Endometrial microvascular endothelial cells (primary cell): ENCODE data around the gene OTOG. TPM values are rescaled to one million over a fixed set of nuclear protein-coding genes. Genes with fewer than 3 reads are reported as not detected.

Experiments used
- in situ Hi-C: cut with HindIII; loops from 2 replicates; pipeline ENCODE4 v1.10.0; 2017; ENCODE audit warnings: low sequenced_read_pairs, low pct_unique_long_range_greater_than_20kb; ENCODE audit errors: inconsistent ontology term
- total RNA-seq: library from RNA; depleted of rRNA; stranded (reverse); fragments of >200 nt; gene quantifications from one replicate; pipeline ENCODE4 v1.2.3, GENCODE V29; 2015; ENCODE audit errors: inconsistent ontology term

The OTOG gene
- total RNA-seq, 1 donor from 2014 or later = not detected

DNA sequence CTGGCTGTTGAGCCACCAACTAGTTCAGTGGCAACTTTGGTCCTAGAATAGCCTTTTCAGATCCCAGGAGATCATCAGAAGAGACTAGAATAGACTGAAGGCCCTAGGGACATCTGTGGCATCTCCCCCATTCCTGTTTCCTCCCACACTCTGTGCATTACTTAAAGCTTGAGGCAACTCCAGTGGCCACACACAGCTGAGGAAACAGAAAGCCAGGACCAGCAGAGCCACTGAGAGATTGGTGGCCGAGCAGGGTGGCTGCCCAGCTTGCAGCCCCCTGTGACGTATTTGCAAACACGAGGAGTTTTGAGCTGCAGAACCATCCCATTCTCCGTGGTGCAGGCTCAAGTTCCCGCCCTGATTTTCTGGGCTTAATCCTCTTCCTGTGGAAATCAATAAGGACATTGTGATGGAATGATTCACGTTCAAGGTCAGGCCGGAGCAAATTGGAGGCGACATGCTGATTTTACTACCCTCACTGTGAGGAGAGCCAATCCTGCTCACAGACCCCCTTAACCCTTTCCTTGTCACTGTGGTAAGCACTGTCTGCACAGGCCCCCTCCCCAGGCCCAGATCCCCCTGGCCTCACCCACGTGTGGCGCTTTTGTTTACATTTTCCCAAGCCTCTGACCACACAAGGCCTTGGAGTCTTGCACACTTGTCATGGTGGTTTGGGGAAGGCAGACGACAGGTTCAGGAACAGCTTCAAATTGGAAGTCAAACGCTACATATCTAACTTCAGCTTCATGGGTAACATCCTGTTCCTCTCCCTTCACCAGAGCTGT lies 103.3 kb downstream of the OTOG start:
- in situ Hi-C loops = no loop called here

DNA sequence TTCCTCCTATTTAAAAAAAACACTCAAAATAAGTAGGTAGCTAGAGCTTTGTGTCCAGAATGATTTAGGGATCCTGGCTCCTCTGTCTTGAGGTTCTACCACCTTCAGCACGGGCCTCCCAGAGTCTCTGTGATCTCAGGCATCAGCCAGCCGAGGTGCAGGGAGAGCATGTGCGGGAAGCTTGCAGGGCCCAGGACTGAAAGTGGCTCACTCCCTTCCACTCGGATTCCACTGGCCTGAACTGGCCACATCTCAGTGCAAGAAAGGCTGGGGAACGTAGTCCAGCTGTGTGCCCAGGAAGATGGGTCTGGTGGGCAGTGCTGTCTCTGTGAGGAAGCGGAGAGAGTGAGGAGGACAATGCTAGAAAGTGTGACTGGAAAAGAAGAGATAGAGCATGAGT lies 104.0 kb downstream of the OTOG start:
- in situ Hi-C loops = no loop called here

DNA sequence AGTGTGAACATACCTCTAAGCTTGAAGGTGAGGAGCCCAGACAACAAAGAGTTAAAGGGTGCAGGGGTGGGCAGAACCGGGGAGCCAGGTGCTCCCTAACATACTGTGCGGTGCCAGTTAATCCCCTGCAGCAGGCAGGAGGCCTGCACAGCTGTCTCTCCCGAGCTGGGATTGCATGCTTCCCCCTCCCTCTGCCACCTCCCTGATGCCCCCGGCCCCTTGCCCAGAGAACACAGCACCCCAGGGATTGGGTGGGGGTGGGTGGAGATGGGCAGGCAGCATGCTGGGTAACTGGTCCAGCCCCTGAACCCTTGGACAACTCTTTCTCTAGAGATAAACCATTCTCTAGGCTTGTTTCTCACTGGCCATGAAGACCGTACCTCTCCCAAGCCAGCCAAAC lies 104.6 kb downstream of the OTOG start:
- in situ Hi-C loops = no loop called here

- in situ Hi-C loops = no loop called here
Observed at GRCh38 chr11:17652556-17652955, 105.5 kb downstream of the OTOG start.

DNA sequence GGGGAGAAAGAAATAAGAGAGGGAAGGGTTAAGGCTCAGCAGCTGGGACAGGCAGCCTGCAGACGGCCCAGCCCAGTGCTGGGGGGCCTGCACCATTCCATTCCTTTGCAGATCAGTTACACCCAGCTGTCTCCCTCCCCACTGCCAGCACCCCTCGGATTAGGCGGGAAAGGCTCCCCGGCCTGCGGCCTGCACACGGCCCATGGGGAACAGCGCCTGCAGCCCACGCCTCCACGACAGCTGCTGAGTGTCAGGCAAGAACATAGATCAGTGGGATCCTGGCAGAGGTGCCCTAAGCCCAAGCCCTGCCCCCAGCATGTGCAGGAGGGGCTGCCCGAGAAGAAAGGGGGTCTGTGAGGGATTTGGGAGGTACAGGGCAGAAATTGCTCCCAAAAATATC lies 106.6 kb downstream of the OTOG start:
- in situ Hi-C loops = no loop called here

DNA sequence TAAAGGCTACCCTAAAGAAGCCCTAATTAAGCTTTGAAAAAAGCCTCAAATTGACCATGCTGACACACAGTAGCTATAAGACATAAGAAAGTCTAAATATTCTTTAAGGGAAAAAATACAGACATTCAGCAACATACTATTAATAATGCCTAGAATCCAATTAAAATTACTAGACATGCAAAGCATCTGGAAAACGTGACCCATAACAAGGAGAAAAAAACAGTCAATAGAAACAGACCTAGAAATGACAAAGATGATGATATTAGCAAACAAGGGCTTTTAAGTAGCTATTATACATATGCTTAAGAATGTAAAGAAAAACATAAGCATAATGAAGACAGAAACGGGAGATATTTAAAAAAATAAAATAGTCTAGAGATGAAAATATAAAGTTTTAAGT lies 108.6 kb downstream of the OTOG start:
- in situ Hi-C loops = no loop called here

DNA sequence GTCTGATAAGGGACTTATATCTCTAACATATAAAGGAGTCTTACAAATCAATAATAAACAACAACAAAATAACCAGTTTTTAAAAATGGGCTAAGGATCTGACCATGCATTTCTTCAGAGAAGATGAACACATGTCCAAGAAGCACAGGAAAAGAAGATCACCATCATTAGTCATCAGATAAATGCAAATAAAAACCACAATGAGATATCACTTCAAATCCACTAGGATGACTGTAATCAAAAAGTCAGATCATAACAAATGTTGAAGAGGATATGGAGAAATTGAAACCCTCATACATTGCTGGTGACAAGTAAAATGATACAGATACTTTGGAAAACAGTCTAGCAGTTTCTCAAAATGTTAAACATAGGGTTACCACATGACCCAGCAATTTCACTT lies 111.2 kb downstream of the OTOG start:
- in situ Hi-C loops = no loop called here

DNA sequence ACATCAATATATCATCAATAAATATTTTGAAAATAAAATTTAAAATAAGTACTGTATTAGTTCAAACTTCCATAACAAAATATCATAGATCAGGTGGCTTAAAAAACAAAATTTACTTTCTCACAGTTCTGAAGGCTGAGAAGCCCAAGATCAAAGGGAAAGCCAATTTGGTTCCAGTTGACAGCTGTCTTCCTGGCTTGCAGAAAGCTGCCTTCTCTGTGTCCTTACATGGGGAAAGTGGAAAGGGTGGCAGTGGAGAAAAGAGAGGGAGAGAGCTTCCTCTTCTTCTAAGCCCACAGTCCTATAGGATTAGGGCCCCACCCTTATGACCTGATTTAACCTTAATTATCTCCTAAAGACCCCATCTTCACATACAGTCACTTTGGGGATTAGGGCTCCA lies 121.1 kb downstream of the OTOG start:
- in situ Hi-C loops = no loop called here

GRCh38 chr11:17672469-17672868 lies 125.4 kb downstream of the OTOG start:
- in situ Hi-C loops = no loop called here

DNA sequence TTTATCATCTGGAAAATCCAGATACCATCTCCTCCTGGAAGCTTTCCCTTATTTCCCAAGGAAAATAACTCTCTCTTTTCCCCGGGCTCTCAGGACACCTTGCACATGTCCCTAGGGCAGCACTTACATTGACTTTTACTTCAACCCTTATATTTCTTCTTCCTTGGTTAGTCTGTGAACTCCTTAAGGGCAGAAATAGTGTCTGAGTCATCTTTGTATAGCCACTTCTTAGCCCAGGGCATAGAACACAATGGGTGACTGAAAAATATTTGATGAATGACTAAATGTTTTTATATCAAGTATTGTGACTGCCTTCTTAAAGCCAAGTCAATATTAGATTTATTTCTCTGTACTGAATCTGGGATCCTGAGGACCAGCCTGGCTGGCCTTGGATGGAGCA lies 126.9 kb downstream of the OTOG start:
- in situ Hi-C loops = no loop called here

DNA sequence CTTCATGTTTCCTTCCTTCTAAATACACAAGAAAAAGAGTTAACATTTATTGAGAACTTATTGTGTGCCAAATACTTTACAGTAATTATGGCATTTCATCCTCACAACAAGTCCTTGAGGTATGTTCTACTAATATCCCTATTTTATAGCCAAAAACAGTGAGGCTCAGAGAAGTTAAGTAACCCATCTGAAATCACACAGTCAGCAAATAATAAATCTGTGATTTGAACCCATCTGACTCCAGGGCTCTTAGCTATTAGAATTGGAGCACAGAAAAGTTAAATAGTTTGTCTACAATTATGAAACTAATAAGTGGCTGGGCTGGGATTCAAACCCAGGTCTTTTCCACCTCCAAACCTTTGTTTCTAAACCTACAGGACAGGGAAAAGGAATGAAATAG lies 135.8 kb downstream of the OTOG start:
- in situ Hi-C loops = no loop called here

- in situ Hi-C loops = no loop called here
Observed at GRCh38 chr11:17683377-17684161, 136.5 kb downstream of the OTOG start.

DNA sequence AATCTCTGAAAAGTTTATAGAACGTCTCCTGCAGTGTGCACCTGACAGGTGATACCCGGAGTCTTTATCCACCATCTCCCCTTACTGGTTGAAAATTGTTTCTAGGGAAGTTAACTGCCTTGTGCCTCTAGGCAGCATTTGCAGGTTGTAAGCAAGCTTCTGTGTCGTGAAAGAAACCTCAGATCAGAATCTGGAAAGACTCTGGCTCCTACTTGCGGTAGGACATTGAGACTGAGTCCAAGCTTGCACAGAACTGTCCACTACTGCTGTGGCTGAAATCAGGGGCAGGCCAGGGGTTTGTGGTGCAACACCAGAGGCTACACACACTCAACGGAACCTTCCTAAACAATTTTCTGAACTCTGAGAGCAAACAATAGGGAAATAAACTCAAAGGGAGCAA lies 137.5 kb downstream of the OTOG start:
- in situ Hi-C loops = no loop called here

- in situ Hi-C loops = no loop called here
Observed at GRCh38 chr11:17686231-17686980, 139.3 kb downstream of the OTOG start.

- in situ Hi-C loops = no loop called here
Observed at GRCh38 chr11:17687946-17688670, 141.0 kb downstream of the OTOG start.

DNA sequence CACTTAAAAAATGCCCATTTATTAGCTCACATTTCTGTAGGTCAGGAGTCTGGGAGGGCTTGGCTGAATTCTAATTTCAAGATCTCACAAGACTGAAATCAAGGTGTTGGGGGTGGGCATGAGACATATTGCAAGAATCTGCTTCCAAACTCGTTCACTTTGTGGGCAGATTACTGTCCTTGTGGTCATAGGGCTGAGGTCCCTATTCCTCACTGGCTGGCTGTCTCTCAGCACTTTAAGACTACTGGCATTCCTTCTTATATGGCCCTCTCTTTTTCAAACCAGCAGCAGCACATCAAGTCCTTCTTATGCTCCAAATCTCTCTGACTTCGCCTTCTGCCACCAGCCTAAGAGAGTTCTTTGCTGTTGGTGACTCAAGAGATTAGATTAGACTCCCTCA lies 144.5 kb downstream of the OTOG start:
- in situ Hi-C loops = no loop called here

- in situ Hi-C loops = no loop called here
Observed at GRCh38 chr11:17691976-17692375, 144.9 kb downstream of the OTOG start.

- in situ Hi-C loops = no loop called here
Observed at GRCh38 chr11:17692931-17693330, 145.9 kb downstream of the OTOG start.

DNA sequence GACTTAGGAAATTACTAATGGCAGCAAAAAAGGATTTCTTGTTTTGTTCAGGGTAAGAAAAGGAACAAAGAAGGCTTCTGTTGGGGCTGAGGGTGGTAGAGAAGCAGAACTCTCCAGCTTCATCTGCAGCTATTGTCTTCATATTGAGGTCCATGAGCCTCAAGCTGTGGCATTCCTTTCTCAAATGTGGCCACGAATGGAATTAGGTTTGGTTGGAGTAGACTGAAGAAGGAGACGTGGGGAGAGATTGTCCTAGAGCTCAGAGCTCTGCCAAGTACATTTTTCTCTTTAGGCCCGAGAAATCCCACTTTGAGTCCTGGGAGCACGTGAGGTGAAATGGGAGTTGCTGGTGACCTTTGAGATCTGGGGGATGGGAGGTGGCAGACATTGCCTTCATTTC lies 146.5 kb downstream of the OTOG start:
- in situ Hi-C loops = no loop called here
